Measurements from ENCODE around the gene CREB5. TPM values are rescaled to one million over a fixed set of nuclear protein-coding genes. Genes with fewer than 3 reads are reported as not detected.

The CREB5 gene
- total RNA-seq, 4 donors from 2014 or later: 11.9 to 25.3 (median 14.4) TPM

- TF ChIP-seq CTCF (IDR thresholded peaks at IDR 0.05; ENCODE audit: low read depth): no peak
Measured at GRCh38 chr7:28500138-28500537, 87.8 kb downstream of the CREB5 start.

GRCh38 chr7:28502408-28502807, 90.1 kb downstream of the CREB5 start:
- TF ChIP-seq CTCF (IDR thresholded peaks at IDR 0.05; ENCODE audit: low read depth): no peak

GRCh38 chr7:28503396-28503795, 91.1 kb downstream of the CREB5 start:
- no peak for TF ChIP-seq CTCF (IDR thresholded peaks at IDR 0.05; ENCODE audit: low read depth)

- no peak for TF ChIP-seq CTCF (IDR thresholded peaks at IDR 0.05; ENCODE audit: low read depth)
Measured at GRCh38 chr7:28505014-28505413, 92.7 kb downstream of the CREB5 start.

- no peak for TF ChIP-seq CTCF (IDR thresholded peaks at IDR 0.05; ENCODE audit: low read depth)
Measured at GRCh38 chr7:28505867-28506266, 93.5 kb downstream of the CREB5 start.

- no peak for TF ChIP-seq CTCF (IDR thresholded peaks at IDR 0.05; ENCODE audit: low read depth)
Measured at GRCh38 chr7:28507525-28508282, 95.4 kb downstream of the CREB5 start.

GRCh38 chr7:28509251-28510025, 97.1 kb downstream of the CREB5 start:
- no peak for TF ChIP-seq CTCF (IDR thresholded peaks at IDR 0.05; ENCODE audit: low read depth)

All from subcutaneous adipose tissue (tissue), 4 donors.